ENCODE results near the gene FNBP1. TPM values are rescaled to one million over a fixed set of nuclear protein-coding genes. Genes with fewer than 3 reads are reported as not detected.

FNBP1 gene
- total and polyA plus RNA-seq, 2 experiments from 2014 or later = 17.8 to 22.6 TPM

GRCh38 chr9:129865668-129866320 lies 177.2 kb downstream of the FNBP1 start:
- Histone ChIP-seq H2AFZ (no peak overlapping the region), H4K20me1 (ENCODE audit: insufficient read depth) (no peaks in the 10 kb centered on the region), H3K9me2 (ENCODE audit: insufficient read depth) (no peaks in the 10 kb centered on the region), H3F3A (ENCODE audit: insufficient read depth) (no peaks in the 10 kb centered on the region), H3K27ac (no peak overlapping the region), H3K27me3 (replicated peaks; ENCODE audit: insufficient read depth) (no peaks in the 10 kb centered on the region), H3K36me3 (ENCODE audit: low read depth) (no peaks in the 10 kb centered on the region), H3K79me2 (ENCODE audit: insufficient read depth) (no peaks in the 10 kb centered on the region), H3K4me2 (ENCODE audit: unreplicated experiment) (no peak overlapping the region), H3K4me1 (ENCODE audit: insufficient read depth) (no peaks in the 10 kb centered on the region), H3K4me3 (no peak overlapping the region), H3K9ac (no peak overlapping the region), H3K9me3 (ENCODE audit: low read depth) (no peaks in the 10 kb centered on the region)
- in situ Hi-C loops (cut with MboI) = no loop called here
- TF ChIP-seq EZH2phosphoT487 (IDR thresholded peaks at IDR 0.05; ENCODE audit: insufficient read depth, low read depth) = no peak
- WGBS, 2 experiments (ENCODE audit: low coverage in 1 of 2, low lambda C conversion rate in 2 of 2, missing lambda C conversion rate in 2 of 2) = 76 to 77% methylated on average over 13 of the region's 14 CpGs
- DNase-seq = no peak

GRCh38 chr9:129864991-129865647 lies 177.9 kb downstream of the FNBP1 start:
- Histone ChIP-seq H2AFZ (no peak overlapping the region), H3K9me2 (ENCODE audit: insufficient read depth) (no peaks in the 10 kb centered on the region), H3K79me2 (ENCODE audit: insufficient read depth) (no peaks in the 10 kb centered on the region), H3K9me3 (ENCODE audit: low read depth) (no peaks in the 10 kb centered on the region), H3F3A (ENCODE audit: insufficient read depth) (no peaks in the 10 kb centered on the region), H3K9ac (no peak overlapping the region), H3K36me3 (ENCODE audit: low read depth) (no peaks in the 10 kb centered on the region; the same call in 1 of the 2 replicates), H4K20me1 (ENCODE audit: insufficient read depth) (no peaks in the 10 kb centered on the region), H3K4me2 (ENCODE audit: unreplicated experiment) (no peak overlapping the region), H3K27ac (no peak overlapping the region), H3K27me3 (replicated peaks; ENCODE audit: insufficient read depth) (no peaks in the 10 kb centered on the region), H3K4me3 (no peak overlapping the region), H3K4me1 (ENCODE audit: insufficient read depth) (no peaks in the 10 kb centered on the region)
- in situ Hi-C loops (cut with MboI) = no loop called here
- WGBS, 2 experiments (ENCODE audit: low coverage in 1 of 2, low lambda C conversion rate in 2 of 2, missing lambda C conversion rate in 2 of 2) = 60% methylated on average over 11 of the region's 11 CpGs
- no peak for DNase-seq
- TF ChIP-seq EZH2phosphoT487 (IDR thresholded peaks at IDR 0.05; ENCODE audit: insufficient read depth, low read depth) (no peak), EZH2 (IDR thresholded peaks at IDR 0.05; ENCODE audit: insufficient read depth, poor library complexity, severe bottlenecking) (no peak)

GRCh38 chr9:129863059-129863690 lies 179.8 kb downstream of the FNBP1 start:
- Histone ChIP-seq H3K4me3 (no peak overlapping the region), H3K79me2 (ENCODE audit: insufficient read depth) (no peaks in the 10 kb centered on the region), H3F3A (ENCODE audit: insufficient read depth) (no peaks in the 10 kb centered on the region), H3K9me2 (ENCODE audit: insufficient read depth) (no peaks in the 10 kb centered on the region), H4K20me1 (ENCODE audit: insufficient read depth) (no peaks in the 10 kb centered on the region), H3K27ac (no peak overlapping the region), H2AFZ (no peak overlapping the region), H3K36me3 (ENCODE audit: low read depth) (no peaks in the 10 kb centered on the region; the same call in 1 of the 2 replicates), H3K27me3 (replicated peaks; ENCODE audit: insufficient read depth) (no peaks in the 10 kb centered on the region), H3K9me3 (ENCODE audit: low read depth) (no peaks in the 10 kb centered on the region), H3K4me2 (ENCODE audit: unreplicated experiment) (no peak overlapping the region), H3K9ac (no peak overlapping the region), H3K4me1 (ENCODE audit: insufficient read depth) (no peaks in the 10 kb centered on the region)
- WGBS, 2 experiments (ENCODE audit: low coverage in 1 of 2, low lambda C conversion rate in 2 of 2, missing lambda C conversion rate in 2 of 2) = 67 to 76% methylated on average over 14 of the region's 14 CpGs
- no peak for DNase-seq
- TF ChIP-seq EZH2phosphoT487 (IDR thresholded peaks at IDR 0.05; ENCODE audit: insufficient read depth, low read depth) (no peak), EZH2 (IDR thresholded peaks at IDR 0.05; ENCODE audit: insufficient read depth, poor library complexity, severe bottlenecking) (no peak)
- in situ Hi-C loops (cut with MboI) = no loop called here

- no peaks in the 10 kb centered on the region for H3K79me2 ChIP-seq (ENCODE audit: insufficient read depth)
- H3K4me1 ChIP-seq (ENCODE audit: insufficient read depth) = no peaks in the 10 kb centered on the region
- no peaks in the 10 kb centered on the region for H3F3A ChIP-seq (ENCODE audit: insufficient read depth)
- in situ Hi-C loops (cut with MboI) = no loop called here
- H3K36me3 ChIP-seq (ENCODE audit: low read depth) = no peaks in the 10 kb centered on the region; the same call in 1 of the 2 replicates
- H2AFZ ChIP-seq = no peak overlapping the region
- H3K9ac ChIP-seq = no peak overlapping the region
- H3K27me3 ChIP-seq (replicated peaks; ENCODE audit: insufficient read depth) = no peaks in the 10 kb centered on the region
- no peak overlapping the region for H3K4me2 ChIP-seq (ENCODE audit: unreplicated experiment)
- 86 to 99% methylated on average over 11 to 12 of the region's 12 CpGs for WGBS, 2 experiments (ENCODE audit: low coverage in 1 of 2, low lambda C conversion rate in 2 of 2, missing lambda C conversion rate in 2 of 2)
- no peaks in the 10 kb centered on the region for H3K9me2 ChIP-seq (ENCODE audit: insufficient read depth)
- TF ChIP-seq EZH2phosphoT487 (IDR thresholded peaks at IDR 0.05; ENCODE audit: insufficient read depth, low read depth) (no peak), EZH2 (IDR thresholded peaks at IDR 0.05; ENCODE audit: insufficient read depth, poor library complexity, severe bottlenecking) (no peak)
- DNase-seq = no peak
- no peaks in the 10 kb centered on the region for H4K20me1 ChIP-seq (ENCODE audit: insufficient read depth)
- no peaks in the 10 kb centered on the region for H3K9me3 ChIP-seq (ENCODE audit: low read depth)
- H3K4me3 ChIP-seq = no peak overlapping the region
- no peak overlapping the region for H3K27ac ChIP-seq
Measured at GRCh38 chr9:129861447-129861827, 181.6 kb downstream of the FNBP1 start.

All from GM23248 (cell line).